Measurements from ENCODE around the gene DPF3.

DPF3 gene

GRCh38 chr14:72830356-72830755 lies 63.5 kb downstream of the DPF3 start:
- H2BK15ac ChIP-seq (ENCODE audit: low read length), result no peak overlapping the region
- no peak overlapping the region for H2BK5ac ChIP-seq (ENCODE audit: low read length)
- no peak overlapping the region for H2AFZ ChIP-seq (ENCODE audit: low read length)
- peaks cover 0 to 3% of the 10 kb centered on the region in 2 donors for H3K4me1 ChIP-seq (ENCODE audit: control insufficient read depth in 2 of 2, insufficient read depth in 1 of 2, low read depth in 1 of 2, low read length in 2 of 2)
- H3K36me3 ChIP-seq (replicated peaks in 1 of 2; ENCODE audit: control insufficient read depth in 2 of 2, insufficient read depth in 2 of 2, low read length in 2 of 2), result no peaks in the 10 kb centered on the region
- H4K91ac ChIP-seq (ENCODE audit: low read depth, low read length, poor library complexity), result no peak overlapping the region
- no peak overlapping the region for H4K8ac ChIP-seq (ENCODE audit: low read depth, low read length)
- DNase-seq (ENCODE audit: low spot score), result no peak
- no peak overlapping the region for H2AK5ac ChIP-seq (ENCODE audit: low read depth, low read length)
- H3K23ac ChIP-seq (ENCODE audit: low read depth, low read length, poor library complexity), result no peak overlapping the region
- H2BK120ac ChIP-seq (ENCODE audit: low read depth, low read length), result no peak overlapping the region
- H3K18ac ChIP-seq (ENCODE audit: low read length), result no peak overlapping the region
- H3K4ac ChIP-seq (ENCODE audit: low read length), result no peak overlapping the region
- H3K4me3 ChIP-seq (ENCODE audit: low read length in 2 of 2), result no peak overlapping the region
- no peak overlapping the region for H3K14ac ChIP-seq (ENCODE audit: low read length)
- H3K9me3 ChIP-seq (replicated peaks in 1 of 2; ENCODE audit: control insufficient read depth in 2 of 2, insufficient read depth in 1 of 2, low read depth in 1 of 2, low read length in 2 of 2), result no peaks in the 10 kb centered on the region
- no peak overlapping the region for H3K4me2 ChIP-seq (ENCODE audit: insufficient read depth, low read length, poor library complexity, severe bottlenecking)
- H3K27me3 ChIP-seq (ENCODE audit: control insufficient read depth in 3 of 3, insufficient read depth in 3 of 3, low read depth in 1 of 3, low read length in 3 of 3), result no peaks in the 10 kb centered on the region
- H2BK12ac ChIP-seq (ENCODE audit: low read length), result no peak overlapping the region
- no peak overlapping the region for H3K27ac ChIP-seq (replicated peaks; ENCODE audit: low read length)
- H3K79me1 ChIP-seq (ENCODE audit: low read depth, low read length), result no peaks in the 10 kb centered on the region
- no CpG with 5 or more reads among the region's 4 CpGs for WGBS, 2 donors (ENCODE audit: extremely low coverage in 2 of 2, insufficient read length in 2 of 2, insufficient replicate concordance in 1 of 2)
- no peak overlapping the region for H3K9ac ChIP-seq (ENCODE audit: low read depth, low read length, poor library complexity)

DNA sequence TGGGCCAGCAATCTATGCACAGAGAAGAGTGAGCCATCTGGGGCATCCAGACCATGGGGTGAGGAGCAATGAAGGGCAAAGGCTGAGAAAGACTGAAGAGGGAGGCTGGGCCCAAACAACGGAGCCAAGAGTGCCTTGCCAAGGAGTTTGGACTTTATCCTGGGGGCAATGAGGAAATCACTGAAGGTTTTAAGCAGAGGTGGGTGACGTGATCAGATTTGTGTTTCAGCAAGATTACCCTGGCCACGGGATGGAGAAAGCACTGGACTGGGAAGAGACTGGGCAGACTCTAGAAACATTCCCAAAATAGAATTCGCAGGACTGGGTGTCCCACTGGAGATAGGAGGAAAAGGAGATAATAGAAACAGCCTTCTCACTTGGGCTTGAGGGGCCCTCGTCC lies 65.3 kb downstream of the DPF3 start:
- H3K36me3 ChIP-seq (replicated peaks in 1 of 2; ENCODE audit: control insufficient read depth in 2 of 2, insufficient read depth in 2 of 2, low read length in 2 of 2), result no peaks in the 10 kb centered on the region
- H3K27ac ChIP-seq (replicated peaks; ENCODE audit: low read length), result no peak overlapping the region
- H3K18ac ChIP-seq (ENCODE audit: low read length), result no peak overlapping the region
- H3K4me3 ChIP-seq (ENCODE audit: low read length in 2 of 2), result no peak overlapping the region
- H4K91ac ChIP-seq (ENCODE audit: low read depth, low read length, poor library complexity), result no peak overlapping the region
- no peak for DNase-seq (ENCODE audit: low spot score)
- H3K4me2 ChIP-seq (ENCODE audit: insufficient read depth, low read length, poor library complexity, severe bottlenecking), result no peak overlapping the region
- no peak overlapping the region for H2BK5ac ChIP-seq (ENCODE audit: low read length)
- H2AK5ac ChIP-seq (ENCODE audit: low read depth, low read length), result no peak overlapping the region
- no peaks in the 10 kb centered on the region for H3K9me3 ChIP-seq (replicated peaks in 1 of 2; ENCODE audit: control insufficient read depth in 2 of 2, insufficient read depth in 1 of 2, low read depth in 1 of 2, low read length in 2 of 2)
- no peak overlapping the region for H4K8ac ChIP-seq (ENCODE audit: low read depth, low read length)
- H3K79me1 ChIP-seq (ENCODE audit: low read depth, low read length), result no peaks in the 10 kb centered on the region
- H3K14ac ChIP-seq (ENCODE audit: low read length), result no peak overlapping the region
- no peak overlapping the region for H2BK120ac ChIP-seq (ENCODE audit: low read depth, low read length)
- H3K4me1 ChIP-seq (ENCODE audit: control insufficient read depth in 2 of 2, insufficient read depth in 1 of 2, low read depth in 1 of 2, low read length in 2 of 2), result peaks cover 0 to 3% of the 10 kb centered on the region in 2 donors
- no peak overlapping the region for H2AFZ ChIP-seq (ENCODE audit: low read length)
- H3K9ac ChIP-seq (ENCODE audit: low read depth, low read length, poor library complexity), result no peak overlapping the region
- H3K27me3 ChIP-seq (ENCODE audit: control insufficient read depth in 3 of 3, insufficient read depth in 3 of 3, low read depth in 1 of 3, low read length in 3 of 3), result no peaks in the 10 kb centered on the region
- no peak overlapping the region for H2BK12ac ChIP-seq (ENCODE audit: low read length)
- H2BK15ac ChIP-seq (ENCODE audit: low read length), result no peak overlapping the region
- WGBS, 2 donors (ENCODE audit: extremely low coverage in 2 of 2, insufficient read length in 2 of 2, insufficient replicate concordance in 1 of 2), result no CpG with 5 or more reads among the region's 5 CpGs
- no peak overlapping the region for H3K4ac ChIP-seq (ENCODE audit: low read length)
- H3K23ac ChIP-seq (ENCODE audit: low read depth, low read length, poor library complexity), result no peak overlapping the region

GRCh38 chr14:72826039-72826438 lies 67.9 kb downstream of the DPF3 start:
- Histone ChIP-seq H3K4me3 (ENCODE audit: low read length in 2 of 2) (no peak overlapping the region), H2BK120ac (ENCODE audit: low read depth, low read length) (no peak overlapping the region), H3K4me2 (ENCODE audit: insufficient read depth, low read length, poor library complexity, severe bottlenecking) (no peak overlapping the region), H3K9ac (ENCODE audit: low read depth, low read length, poor library complexity) (no peak overlapping the region), H3K14ac (ENCODE audit: low read length) (no peak overlapping the region), H2BK5ac (ENCODE audit: low read length) (no peak overlapping the region), H3K4ac (ENCODE audit: low read length) (no peak overlapping the region), H3K27ac (replicated peaks; ENCODE audit: low read length) (no peak overlapping the region), H4K91ac (ENCODE audit: low read depth, low read length, poor library complexity) (no peak overlapping the region), H3K79me1 (ENCODE audit: low read depth, low read length) (no peaks in the 10 kb centered on the region), H4K8ac (ENCODE audit: low read depth, low read length) (no peak overlapping the region), H2AFZ (ENCODE audit: low read length) (no peak overlapping the region), H3K4me1 (ENCODE audit: control insufficient read depth in 2 of 2, insufficient read depth in 1 of 2, low read depth in 1 of 2, low read length in 2 of 2) (peaks cover 0 to 3% of the 10 kb centered on the region in 2 donors), H2BK12ac (ENCODE audit: low read length) (no peak overlapping the region), H3K9me3 (replicated peaks in 1 of 2; ENCODE audit: control insufficient read depth in 2 of 2, insufficient read depth in 1 of 2, low read depth in 1 of 2, low read length in 2 of 2) (no peaks in the 10 kb centered on the region), H3K18ac (ENCODE audit: low read length) (no peak overlapping the region), H2AK5ac (ENCODE audit: low read depth, low read length) (no peak overlapping the region), H3K36me3 (replicated peaks in 1 of 2; ENCODE audit: control insufficient read depth in 2 of 2, insufficient read depth in 2 of 2, low read length in 2 of 2) (no peaks in the 10 kb centered on the region), H3K27me3 (ENCODE audit: control insufficient read depth in 3 of 3, insufficient read depth in 3 of 3, low read depth in 1 of 3, low read length in 3 of 3) (no peaks in the 10 kb centered on the region), H3K23ac (ENCODE audit: low read depth, low read length, poor library complexity) (no peak overlapping the region), H2BK15ac (ENCODE audit: low read length) (no peak overlapping the region)
- no CpG with 5 or more reads among the region's 4 CpGs for WGBS, 2 donors (ENCODE audit: extremely low coverage in 2 of 2, insufficient read length in 2 of 2, insufficient replicate concordance in 1 of 2)
- DNase-seq (ENCODE audit: low spot score), result no peak

- H2AFZ ChIP-seq (ENCODE audit: low read length), result no peak overlapping the region
- no CpG with 5 or more reads among the region's 2 CpGs for WGBS, 2 donors (ENCODE audit: extremely low coverage in 2 of 2, insufficient read length in 2 of 2, insufficient replicate concordance in 1 of 2)
- H3K9ac ChIP-seq (ENCODE audit: low read depth, low read length, poor library complexity), result no peak overlapping the region
- no peaks in the 10 kb centered on the region for H3K27me3 ChIP-seq (ENCODE audit: control insufficient read depth in 3 of 3, insufficient read depth in 3 of 3, low read depth in 1 of 3, low read length in 3 of 3)
- no peaks in the 10 kb centered on the region for H3K4me1 ChIP-seq (ENCODE audit: control insufficient read depth in 2 of 2, insufficient read depth in 1 of 2, low read depth in 1 of 2, low read length in 2 of 2)
- H3K4me2 ChIP-seq (ENCODE audit: insufficient read depth, low read length, poor library complexity, severe bottlenecking), result no peak overlapping the region
- no peak overlapping the region for H2BK5ac ChIP-seq (ENCODE audit: low read length)
- H4K8ac ChIP-seq (ENCODE audit: low read depth, low read length), result no peak overlapping the region
- H3K36me3 ChIP-seq (replicated peaks in 1 of 2; ENCODE audit: control insufficient read depth in 2 of 2, insufficient read depth in 2 of 2, low read length in 2 of 2), result no peaks in the 10 kb centered on the region
- H3K23ac ChIP-seq (ENCODE audit: low read depth, low read length, poor library complexity), result no peak overlapping the region
- no peaks in the 10 kb centered on the region for H3K9me3 ChIP-seq (replicated peaks in 1 of 2; ENCODE audit: control insufficient read depth in 2 of 2, insufficient read depth in 1 of 2, low read depth in 1 of 2, low read length in 2 of 2)
- no peak overlapping the region for H3K27ac ChIP-seq (replicated peaks; ENCODE audit: low read length)
- H3K18ac ChIP-seq (ENCODE audit: low read length), result no peak overlapping the region
- H3K4ac ChIP-seq (ENCODE audit: low read length), result no peak overlapping the region
- H4K91ac ChIP-seq (ENCODE audit: low read depth, low read length, poor library complexity), result no peak overlapping the region
- H3K4me3 ChIP-seq (ENCODE audit: low read length in 2 of 2), result no peak overlapping the region
- H3K79me1 ChIP-seq (ENCODE audit: low read depth, low read length), result no peaks in the 10 kb centered on the region
- H2BK15ac ChIP-seq (ENCODE audit: low read length), result no peak overlapping the region
- no peak overlapping the region for H2BK12ac ChIP-seq (ENCODE audit: low read length)
- H3K14ac ChIP-seq (ENCODE audit: low read length), result no peak overlapping the region
- no peak overlapping the region for H2AK5ac ChIP-seq (ENCODE audit: low read depth, low read length)
- no peak for DNase-seq (ENCODE audit: low spot score)
- H2BK120ac ChIP-seq (ENCODE audit: low read depth, low read length), result no peak overlapping the region
Observed at GRCh38 chr14:72825486-72825885, 68.4 kb downstream of the DPF3 start.

Data from neuronal stem cell (in vitro differentiated cells).